WTC11 (cell line): ENCODE results near the gene SCN4B. TPM values are rescaled to one million over a fixed set of nuclear protein-coding genes. Genes with fewer than 3 reads are reported as not detected.

Experiments
- ATAC-seq: fragments of 200-7000 bp; cut with Tn5 transposase; 2 replicates; pipeline ENCODE4 v1.10.0; 2021; ENCODE audit warnings: mild to moderate bottlenecking, moderate library complexity
- CTCF ChIA-PET: fragments of 300-600 bp; sonication (Branson Sonifier 250); formaldehyde crosslinking; loops from one replicate; lab custom pipeline; 2021; ENCODE audit warnings: antibody characterized with exemption; lab: Charles Lee
- POLR2A ChIA-PET: fragments of 350-600 bp; sonication (Branson Sonifier 250); formaldehyde crosslinking; loops from one replicate; lab custom pipeline; 2021; ENCODE audit warnings: antibody characterized with exemption; lab: Charles Lee
- DNase-seq: peaks from one replicate; pipeline ENCODE4 v3.0.0; 2021; ENCODE audit warnings: low spot score
- H3K27ac Mint-ChIP-seq: 2 replicates; pipeline ENCODE4 v1.8.0; 2021; ENCODE audit warnings: mixed read lengths
- H3K27me3 Mint-ChIP-seq: 2 replicates; pipeline ENCODE4 v1.8.0; 2021; ENCODE audit warnings: low read depth, mild to moderate bottlenecking, moderate library complexity, mixed read lengths
- H3K36me3 Mint-ChIP-seq: 2 replicates; pipeline ENCODE4 v1.8.0; 2021; ENCODE audit warnings: mixed read lengths
- H3K4me1 Mint-ChIP-seq: 2 replicates; pipeline ENCODE4 v1.8.0; 2022; ENCODE audit warnings: mixed read lengths
- H3K4me3 Mint-ChIP-seq: 2 replicates; pipeline ENCODE4 v1.8.0; 2021; ENCODE audit warnings: mild to moderate bottlenecking, moderate library complexity, mixed read lengths
- H3K9me3 Mint-ChIP-seq: 2 replicates; pipeline ENCODE4 v1.8.0; 2021; ENCODE audit warnings: mixed read lengths
- ARID4B ChIP-seq: sonication (generic); formaldehyde crosslinking; IDR thresholded peaks from 2 replicates; pipeline ENCODE4 v1.8.0; 2023; ENCODE audit warnings: missing genetic modification reagents, mild to moderate bottlenecking, borderline replicate concordance
- ATF3 ChIP-seq: sonication (generic); formaldehyde crosslinking; conservative IDR thresholded peaks from 2 replicates; pipeline ENCODE4 v1.8.1; 2022; ENCODE audit warnings: mild to moderate bottlenecking, missing genetic modification reagents
- CBFB ChIP-seq: sonication (generic); formaldehyde crosslinking; IDR thresholded peaks from 2 replicates; pipeline ENCODE4 v1.8.1; 2022; ENCODE audit warnings: mild to moderate bottlenecking, low read depth, missing genetic modification reagents
- CTCF ChIP-seq: fragments of 200-600 bp; IDR thresholded peaks from 2 replicates; pipeline ENCODE4 v1.8.0; 2022; ENCODE audit warnings: antibody characterized with exemption
- E2F4 ChIP-seq: sonication (generic); formaldehyde crosslinking; IDR thresholded peaks from 2 replicates; pipeline ENCODE4 v1.8.1; 2022; ENCODE audit warnings: low read depth, mild to moderate bottlenecking, moderate library complexity, missing genetic modification reagents, borderline replicate concordance
- E2F5 ChIP-seq: sonication (generic); formaldehyde crosslinking; IDR thresholded peaks from 2 replicates; pipeline ENCODE4 v1.8.1; 2022; ENCODE audit warnings: mild to moderate bottlenecking, moderate library complexity, missing genetic modification reagents
- FOXJ3 ChIP-seq: sonication (generic); formaldehyde crosslinking; IDR thresholded peaks from 2 replicates; pipeline ENCODE4 v1.9.0; 2021; ENCODE audit warnings: missing genetic modification reagents, mild to moderate bottlenecking, borderline replicate concordance
- FOXK1 ChIP-seq: sonication (generic); formaldehyde crosslinking; IDR thresholded peaks from 2 replicates; pipeline ENCODE4 v1.8.0; 2022; ENCODE audit warnings: mild to moderate bottlenecking, moderate library complexity, missing genetic modification reagents
- GABPB1 ChIP-seq: sonication (generic); formaldehyde crosslinking; IDR thresholded peaks from 2 replicates; pipeline ENCODE4 v1.8.1; 2023; ENCODE audit warnings: mild to moderate bottlenecking, missing genetic modification reagents
- GRHL2 ChIP-seq: fragments of 250-450 bp; sonication (Bioruptor Pico); IDR thresholded peaks from 2 replicates; pipeline ENCODE4 v1.8.0; 2022; ENCODE audit warnings: mild to moderate bottlenecking, moderate library complexity; ENCODE audit not compliant: insufficient replicate concordance, severe bottlenecking
- JUN ChIP-seq: sonication (generic); formaldehyde crosslinking; IDR thresholded peaks from 2 replicates; pipeline ENCODE4 v1.8.0; 2023; ENCODE audit warnings: mild to moderate bottlenecking, missing genetic modification reagents
- NFYB ChIP-seq: sonication (generic); formaldehyde crosslinking; conservative IDR thresholded peaks from 2 replicates; pipeline ENCODE4 v1.8.0; 2022; ENCODE audit warnings: low read depth, missing genetic modification reagents
- NR3C1 ChIP-seq: sonication (generic); formaldehyde crosslinking; conservative IDR thresholded peaks from 2 replicates; pipeline ENCODE4 v1.8.1; 2023; ENCODE audit warnings: low read depth, mild to moderate bottlenecking, missing genetic modification reagents
- SP1 ChIP-seq: sonication (generic); formaldehyde crosslinking; conservative IDR thresholded peaks from 2 replicates; pipeline ENCODE4 v1.8.1; 2022; ENCODE audit warnings: missing genetic modification reagents
- TEAD4 ChIP-seq: sonication (generic); formaldehyde crosslinking; IDR thresholded peaks from 2 replicates; pipeline ENCODE4 v1.8.0; 2022; ENCODE audit warnings: mild to moderate bottlenecking, missing genetic modification reagents
- USF2 ChIP-seq: sonication (generic); formaldehyde crosslinking; IDR thresholded peaks from 2 replicates; pipeline ENCODE4 v1.8.1; 2023; ENCODE audit warnings: mild to moderate bottlenecking, missing genetic modification reagents, moderate library complexity
- ZBTB21 ChIP-seq: sonication (generic); formaldehyde crosslinking; IDR thresholded peaks from 2 replicates; pipeline ENCODE4 v1.8.1; 2023; ENCODE audit warnings: mild to moderate bottlenecking, missing genetic modification reagents, borderline replicate concordance
- ZNF219 ChIP-seq: sonication (generic); formaldehyde crosslinking; IDR thresholded peaks from 2 replicates; pipeline ENCODE4 v1.8.0; 2023; ENCODE audit warnings: missing genetic modification reagents, mild to moderate bottlenecking, borderline replicate concordance
- ZNF317 ChIP-seq: sonication (generic); formaldehyde crosslinking; IDR thresholded peaks from 2 replicates; pipeline ENCODE4 v1.8.1; 2023; ENCODE audit warnings: low read depth, mild to moderate bottlenecking, moderate library complexity, missing genetic modification reagents, borderline replicate concordance
- ZNF423 ChIP-seq: fragments of 250-450 bp; sonication (Bioruptor Pico); IDR thresholded peaks from 2 replicates; pipeline ENCODE4 v2.1.2; 2022; ENCODE audit warnings: mild to moderate bottlenecking, moderate library complexity
- total RNA-seq: library from RNA; stranded (reverse); gene quantifications from 3 replicates; pipeline ENCODE4 v1.2.3, GENCODE V29; 2021

The SCN4B gene
- total RNA-seq, 1 experiment from 2014 or later = 4.4 TPM

GRCh38 chr11:118172356-118172755 lies 19.7 kb upstream of the SCN4B start:
- Mint-ChIP-seq H3K4me3 (no peak overlapping the region), H3K27me3 (peaks cover 86% of the 10 kb centered on the region), H3K9me3 (no peaks in the 10 kb centered on the region), H3K36me3 (no peaks in the 10 kb centered on the region), H3K4me1 (peaks cover 44% of the 10 kb centered on the region), H3K27ac (no peak overlapping the region)
- ChIA-PET CTCF (interaction anchor here (0.6 to 3.9 kb wide), 29 partner anchors 9 to 353 kb away, joined by 3 to 153 read pairs (median 7); partner anchors contain the start of genes MPZL2, SCN4B and SMIM35), POLR2A (interaction anchor here (0.8 kb wide), 1 partner anchor 8 kb away, joined by 3 read pairs; no protein-coding TSS in a partner anchor)
- ATAC-seq (no peak), DNase-seq (no peak)
- TF ChIP-seq FOXK1 (CRISPR knock-in tag) = no peak
- TF ChIP-seq JUN (CRISPR knock-in tag) = no peak
- no peak for TF ChIP-seq TEAD4 (CRISPR knock-in tag)
- TF ChIP-seq ATF3 (CRISPR knock-in tag) = no peak
- no peak for TF ChIP-seq NFYB
- TF ChIP-seq ZNF317 (CRISPR knock-in tag) = no peak

GRCh38 chr11:118171269-118172062 lies 18.8 kb upstream of the SCN4B start:
- H3K4me1 Mint-ChIP-seq = peaks cover 43% of the 10 kb centered on the region
- no peaks in the 10 kb centered on the region for H3K36me3 Mint-ChIP-seq
- CTCF ChIA-PET = interaction anchor here (0.5 to 3.9 kb wide), 49 partner anchors 8 to 364 kb away, joined by 3 to 153 read pairs (median 5); partner anchors contain the start of genes MPZL2, MPZL3, SCN4B and SMIM35
- POLR2A ChIA-PET = interaction anchor here (0.7 to 1.2 kb wide), 4 partner anchors 9 to 28 kb away, joined by 3 to 4 read pairs (median 3); partner anchors contain the start of gene SCN4B
- H3K4me3 Mint-ChIP-seq = peak overlapping the region; percentile 64
- H3K27ac Mint-ChIP-seq = no peak overlapping the region
- H3K9me3 Mint-ChIP-seq = no peaks in the 10 kb centered on the region
- H3K27me3 Mint-ChIP-seq = peaks cover 90% of the 10 kb centered on the region
- DNase-seq = peak; percentile 89
- ATAC-seq = peak; percentile 79
- TF ChIP-seq GRHL2 (no peak), FOXJ3 (CRISPR knock-in tag) (no peak), E2F4 (CRISPR knock-in tag) (no peak), GABPB1 (CRISPR knock-in tag) (no peak), NR3C1 (CRISPR knock-in tag) (no peak), CBFB (CRISPR knock-in tag) (no peak), ZNF219 (no peak), CTCF (peak; percentile 92), JUN (CRISPR knock-in tag) (no peak), E2F5 (CRISPR knock-in tag) (0 out of 2 replicates have a peak, but pooled peaks have one; percentile 36), SP1 (CRISPR knock-in tag) (no peak)

- Mint-ChIP-seq H3K9me3 (no peaks in the 10 kb centered on the region), H3K4me3 (peak overlapping the region; percentile 64), H3K36me3 (no peaks in the 10 kb centered on the region), H3K27me3 (peaks cover 84% of the 10 kb centered on the region), H3K4me1 (peaks cover 42% of the 10 kb centered on the region), H3K27ac (no peak overlapping the region)
- CTCF ChIA-PET = interaction anchor here (0.5 to 3.9 kb wide), 44 partner anchors 8 to 363 kb away, joined by 3 to 153 read pairs (median 5); partner anchors contain the start of genes MPZL2, MPZL3, SCN4B and SMIM35
- ATAC-seq = no peak
- no peak for DNase-seq
- POLR2A ChIA-PET = interaction anchor here (0.7 to 1.2 kb wide), 3 partner anchors 14 to 27 kb away, joined by 3 to 4 read pairs (median 3); partner anchors contain the start of gene SCN4B
- TF ChIP-seq ZBTB21 (CRISPR knock-in tag) (no peak), ARID4B (CRISPR knock-in tag) (no peak), ZNF423 (CRISPR knock-in tag) (no peak), USF2 (CRISPR knock-in tag) (no peak), SP1 (CRISPR knock-in tag) (no peak), JUN (CRISPR knock-in tag) (no peak)
Measured at GRCh38 chr11:118170882-118171268, 18.3 kb upstream of the SCN4B start.
